Lower leg skin (tissue), 3 donors: ENCODE data around the gene SLC44A5.

ENCODE experiments used
- POLR2A ChIP-seq, 2 donors: fragments of 450-650 bp; IDR thresholded peaks; one replicate each; pipeline ENCODE4 v1.6.1; 2016 to 2017; ENCODE audit warnings: antibody characterized with exemption in 2 of 2, mild to moderate bottlenecking in 1 of 2, moderate library complexity in 1 of 2
- TF ChIP-seq, protein P1 (sequence below), 3 donors: fragments of 450-650 bp; IDR thresholded peaks; one replicate each; pipeline ENCODE4 v1.5.1; 2016; ENCODE audit warnings: antibody characterized with exemption in 3 of 3, mild to moderate bottlenecking in 3 of 3, moderate library complexity in 2 of 3

DNA sequence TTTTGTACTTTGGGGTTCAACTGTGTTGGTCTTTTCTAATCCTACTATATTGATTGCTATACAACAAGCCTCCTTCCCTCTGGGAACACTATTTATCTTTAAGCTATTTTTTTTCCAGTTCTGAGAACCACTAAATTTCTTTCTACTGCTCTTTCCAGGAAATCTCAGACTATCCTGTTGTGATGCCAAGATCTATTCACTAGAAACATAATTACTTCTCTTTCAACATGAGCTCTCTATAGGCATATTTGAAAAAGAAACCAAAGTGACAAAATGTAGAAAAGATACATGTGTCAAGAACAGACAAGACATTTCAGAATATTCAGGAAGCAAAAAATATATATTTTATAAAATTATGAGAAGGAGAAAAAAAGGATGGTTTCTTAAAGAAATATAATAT lies 82.9 kb downstream of the SLC44A5 start:
- TF ChIP-seq, protein P1, sequence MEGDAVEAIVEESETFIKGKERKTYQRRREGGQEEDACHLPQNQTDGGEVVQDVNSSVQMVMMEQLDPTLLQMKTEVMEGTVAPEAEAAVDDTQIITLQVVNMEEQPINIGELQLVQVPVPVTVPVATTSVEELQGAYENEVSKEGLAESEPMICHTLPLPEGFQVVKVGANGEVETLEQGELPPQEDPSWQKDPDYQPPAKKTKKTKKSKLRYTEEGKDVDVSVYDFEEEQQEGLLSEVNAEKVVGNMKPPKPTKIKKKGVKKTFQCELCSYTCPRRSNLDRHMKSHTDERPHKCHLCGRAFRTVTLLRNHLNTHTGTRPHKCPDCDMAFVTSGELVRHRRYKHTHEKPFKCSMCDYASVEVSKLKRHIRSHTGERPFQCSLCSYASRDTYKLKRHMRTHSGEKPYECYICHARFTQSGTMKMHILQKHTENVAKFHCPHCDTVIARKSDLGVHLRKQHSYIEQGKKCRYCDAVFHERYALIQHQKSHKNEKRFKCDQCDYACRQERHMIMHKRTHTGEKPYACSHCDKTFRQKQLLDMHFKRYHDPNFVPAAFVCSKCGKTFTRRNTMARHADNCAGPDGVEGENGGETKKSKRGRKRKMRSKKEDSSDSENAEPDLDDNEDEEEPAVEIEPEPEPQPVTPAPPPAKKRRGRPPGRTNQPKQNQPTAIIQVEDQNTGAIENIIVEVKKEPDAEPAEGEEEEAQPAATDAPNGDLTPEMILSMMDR (IDR thresholded peaks at IDR 0.05) = no peak
- TF ChIP-seq POLR2A (IDR thresholded peaks at IDR 0.05) = no peak
